SK-N-MC (cell line): ENCODE measurements around the gene LIPA.

ENCODE experiments used
- EZH2 ChIP-seq: fragments of 200-600 bp; sonication (generic); IDR thresholded peaks from one replicate; pipeline ENCODE4 v1.6.1; 2017; ENCODE audit warnings: antibody characterized with exemption
- POLR2AphosphoS5 ChIP-seq: IDR thresholded peaks from 2 replicates; pipeline ENCODE4 v1.6.1; 2012; ENCODE audit warnings: mild to moderate bottlenecking, low read depth, low read length, borderline replicate concordance

GRCh38 chr10:89279421-89279869 lies 27.9 kb upstream of the LIPA start:
- no peak for TF ChIP-seq POLR2AphosphoS5
- no peak for TF ChIP-seq EZH2
